Spleen (tissue), 7 donors: Measurements from ENCODE around the gene HPSE2.

ENCODE experiments used
- CTCF ChIP-seq, 11 experiments: fragments of 200-600 bp in 7 of 11; fragments of 450-650 bp in 4 of 11; sonication (generic) in 4 of 11; IDR thresholded peaks in 8 of 11; conservative IDR thresholded peaks in 3 of 11; 1 replicate in 7 of 11; 2 replicates in 4 of 11; pipeline versions ENCODE4 v1.4.0 to v1.8.0; 2016 to 2021; ENCODE audit warnings: antibody characterized with exemption in 11 of 11, inconsistent platforms in 4 of 11, mild to moderate bottlenecking in 1 of 11
- POLR2AphosphoS5 ChIP-seq, 3 donors: sonication (generic); formaldehyde crosslinking; IDR thresholded peaks; one replicate each; pipeline ENCODE4 v1.5.1; 2017; ENCODE audit warnings: antibody characterized with exemption in 3 of 3
- donor health status: DM: no; HTN: no; CAD: no; lungs with moderate emphysema.
- donor health status: DM: no; HTN: no; CAD: no.
- donor health status: DM: no; HTN: no; CAD: no.

GRCh38 chr10:98519841-98520240, 715.8 kb downstream of the HPSE2 start:
- no peak for TF ChIP-seq CTCF (IDR thresholded peaks at IDR 0.05 in 8 of 11, conservative IDR thresholded peaks at IDR 0.05 in 3 of 11)
- TF ChIP-seq POLR2AphosphoS5 (IDR thresholded peaks at IDR 0.05): no peak
